GM18907 (cell line): ENCODE results near the gene MEPCE.
"Not testable (repeated sequence)": the region's sequence is repeated elsewhere in the genome, so short reads cannot be mapped to it uniquely, and the experiment has no call there.

Source experiments
- ATAC-seq: cut with Tn5 transposase; IDR thresholded peaks from one replicate; pipeline ENCODE4 v1.9.1; 2021; ENCODE audit warnings: mild to moderate bottlenecking, moderate library complexity; ENCODE audit not compliant: unreplicated experiment

MEPCE gene

GRCh38 chr7:100429637-100430492 is at the start of gene MEPCE:
TSS of gene MEPCE (plus strand) at chr7:100429831. CDS start at chr7:100430019, 188 bp downstream.
- peak; percentile 45 for ATAC-seq

DNA sequence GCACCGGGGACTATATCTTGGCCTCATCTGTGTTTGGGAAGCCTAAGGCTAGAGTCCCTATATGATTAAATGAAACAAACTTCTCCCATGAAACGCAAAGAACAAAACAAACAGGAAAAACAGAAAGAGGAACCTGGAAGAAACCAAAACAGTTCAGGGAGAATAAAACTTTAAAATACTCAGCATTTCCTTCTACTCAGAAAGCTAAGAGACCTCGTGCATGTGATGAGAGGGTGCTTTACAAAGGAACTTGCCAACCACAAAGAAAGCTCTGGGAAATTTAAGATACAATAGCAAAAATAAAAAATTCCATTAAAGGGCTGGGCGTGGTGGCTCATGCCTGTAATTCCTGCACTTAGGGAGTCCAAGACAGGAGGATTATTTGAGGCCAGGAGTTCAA is 49.4 kb upstream of the MEPCE start:
- no peak for ATAC-seq

DNA sequence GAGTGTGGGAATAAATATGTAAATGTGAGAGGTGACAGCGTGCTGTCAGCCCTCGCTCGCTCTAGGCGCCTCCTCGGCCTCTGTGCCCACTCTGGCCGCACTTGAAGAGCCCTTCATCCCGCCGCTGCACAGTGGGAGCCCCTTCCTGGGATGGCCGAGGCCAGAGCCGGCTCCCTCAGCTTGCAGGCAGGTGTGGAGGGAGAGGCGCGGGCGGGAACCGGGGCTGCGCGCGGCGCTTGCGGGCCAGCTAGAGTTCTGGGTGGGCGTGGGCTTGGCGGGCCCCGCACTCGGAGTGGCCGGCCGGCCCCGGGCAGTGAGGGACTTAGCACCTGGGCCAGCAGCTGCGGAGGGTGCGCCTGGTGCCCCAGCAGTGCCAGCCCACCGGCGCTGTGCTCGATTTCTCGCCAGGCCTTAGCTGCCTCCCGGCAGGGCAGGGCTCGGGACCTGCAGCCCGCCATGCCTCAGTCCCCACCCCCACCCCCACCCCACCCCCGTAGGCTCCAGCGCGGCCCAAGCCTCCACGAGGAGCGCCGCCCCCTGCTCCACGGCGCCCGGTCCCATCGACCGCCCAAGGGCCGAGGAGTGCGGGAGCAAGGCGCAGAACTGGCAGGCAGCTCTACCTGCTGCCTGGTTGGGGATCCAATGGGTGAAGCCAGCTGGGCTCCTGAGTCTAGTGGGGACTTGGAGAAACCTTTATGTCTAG is 47.9 kb upstream of the MEPCE start:
- ATAC-seq = not testable (repeated sequence)

GRCh38 chr7:100382234-100382853 is 47.3 kb upstream of the MEPCE start:
- not testable (repeated sequence) for ATAC-seq

DNA sequence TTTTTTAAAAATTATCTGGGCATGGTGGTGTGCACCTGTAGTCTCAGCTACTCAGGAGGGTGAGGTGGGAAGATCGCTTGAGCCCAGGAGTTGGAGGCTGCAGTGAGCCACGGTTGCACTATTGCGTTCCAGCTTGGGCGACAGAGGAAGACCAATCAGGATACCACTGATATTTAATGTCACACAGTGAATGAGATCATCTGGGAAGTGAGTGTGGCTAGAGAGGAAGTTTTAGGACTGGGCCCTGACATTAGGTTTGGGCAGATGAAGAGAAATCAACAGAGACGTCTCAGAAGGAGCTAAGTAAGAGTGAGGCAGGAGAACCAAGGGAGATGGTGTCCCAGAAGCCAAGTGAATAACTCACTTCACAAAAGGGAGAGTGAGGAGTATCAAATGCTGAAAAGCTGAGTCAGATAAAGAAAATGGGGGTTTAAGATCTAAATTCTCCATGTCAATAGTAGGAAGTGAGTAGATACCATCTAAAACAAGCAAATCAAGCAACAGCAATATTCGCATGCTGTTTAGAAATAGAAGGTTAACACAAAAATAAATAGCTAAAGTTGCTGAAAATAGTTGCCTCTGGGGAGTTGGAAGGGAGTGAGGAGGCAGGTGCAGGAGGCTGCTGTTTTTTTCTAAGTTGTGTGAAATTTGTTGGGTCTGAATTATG is 44.9 kb upstream of the MEPCE start:
- ATAC-seq = no peak

DNA sequence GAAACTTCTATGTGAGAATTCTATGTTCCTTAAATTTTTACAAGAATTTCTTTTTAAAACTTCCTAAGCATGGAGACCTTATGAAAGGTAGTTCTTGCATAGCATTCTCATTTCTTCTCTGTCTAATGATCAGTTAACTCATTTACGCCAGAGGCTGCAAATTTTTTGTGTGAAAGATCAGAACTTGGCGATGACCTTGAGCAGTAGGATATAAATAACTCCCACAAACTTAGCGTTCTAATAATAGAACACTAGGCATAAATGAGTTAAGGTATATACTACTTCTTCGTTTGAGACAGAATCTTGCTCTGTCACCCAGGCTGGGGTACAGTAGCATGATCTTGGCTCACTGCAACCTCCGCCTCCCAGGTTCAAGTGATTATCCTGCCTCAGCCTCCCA is 42.7 kb upstream of the MEPCE start:
- no peak for ATAC-seq

DNA sequence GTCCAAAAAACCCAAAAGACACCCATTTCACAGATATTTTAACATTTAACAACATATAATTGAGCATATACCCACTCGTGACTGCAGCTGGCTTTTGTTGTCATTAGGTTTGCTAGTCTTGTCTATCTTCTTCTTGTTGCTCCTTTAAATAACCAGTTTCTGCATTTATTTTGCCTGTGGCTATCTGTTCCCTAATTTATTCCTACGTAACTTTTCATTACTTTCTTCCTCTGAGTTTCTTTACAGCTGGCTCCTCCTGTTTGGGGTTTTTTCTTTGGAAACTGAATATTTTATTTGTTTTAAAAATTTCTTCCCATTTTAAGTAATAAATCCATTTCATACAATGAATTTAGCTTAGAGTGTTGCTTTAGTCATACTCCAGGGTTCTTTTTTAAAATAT is 41.9 kb upstream of the MEPCE start:
- ATAC-seq = no peak

DNA sequence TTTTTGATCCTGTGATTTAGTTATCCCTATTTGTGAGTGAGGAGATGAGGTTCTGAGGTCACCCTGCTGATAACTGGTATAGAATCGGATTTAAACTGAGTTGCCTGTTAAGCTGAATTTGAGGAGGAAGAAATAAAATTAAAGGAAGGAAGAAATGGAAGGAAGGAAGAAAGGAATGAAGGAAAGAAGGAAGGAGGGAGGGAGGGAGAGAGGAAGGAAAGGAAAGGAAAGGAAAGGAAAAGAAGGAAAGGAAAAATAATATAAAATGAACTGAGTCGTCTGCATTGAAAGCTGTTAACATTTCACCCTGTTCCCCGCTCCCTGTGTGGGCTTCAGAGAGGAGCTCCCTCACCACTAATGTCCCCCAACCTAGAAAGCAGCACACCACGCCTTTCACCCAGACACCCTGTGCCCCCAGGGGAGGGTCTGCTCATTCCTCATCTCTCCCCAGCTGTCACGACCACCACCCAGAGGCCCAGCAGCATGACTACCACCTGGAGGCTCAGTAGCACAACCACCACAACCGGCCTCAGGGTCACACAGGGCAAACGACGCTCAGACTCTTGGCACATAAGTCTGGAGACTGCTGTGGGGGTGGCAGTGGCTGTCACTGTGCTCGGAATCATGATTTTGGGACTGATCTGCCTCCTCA is 40.1 kb upstream of the MEPCE start:
- no peak for ATAC-seq

GRCh38 chr7:100390286-100391009 is 39.2 kb upstream of the MEPCE start:
- ATAC-seq = no peak

DNA sequence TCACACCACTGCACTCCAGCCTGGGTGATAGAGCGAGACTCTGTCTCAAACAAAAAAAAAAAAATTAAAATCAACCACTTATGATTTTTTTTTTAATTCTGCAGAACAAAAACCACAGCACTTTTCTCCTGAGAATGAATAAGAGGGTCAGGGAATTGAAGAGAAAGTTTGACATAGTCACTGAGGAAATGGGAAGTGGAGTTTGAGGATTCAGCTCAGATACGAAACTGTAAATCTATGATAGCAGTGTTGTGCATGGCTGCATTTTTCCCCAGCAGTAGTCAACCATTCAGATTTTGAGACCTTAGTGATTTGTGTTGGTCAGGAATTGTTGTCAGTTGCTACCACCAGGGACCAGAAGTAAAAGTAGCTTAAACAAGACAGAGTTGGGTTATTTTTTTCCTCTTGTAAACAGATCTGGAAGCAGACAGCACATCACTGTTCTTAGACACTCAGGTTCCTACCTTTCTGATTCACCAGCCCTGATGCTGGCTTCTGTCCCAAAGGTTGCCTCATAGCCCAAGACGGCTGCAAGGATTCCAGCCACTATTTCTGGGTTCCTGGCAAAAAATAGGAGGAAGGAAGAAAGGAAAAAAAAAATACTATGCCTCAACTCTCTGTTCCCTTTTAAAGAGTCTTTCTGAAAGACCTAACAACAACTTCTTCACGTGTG is 36.3 kb upstream of the MEPCE start:
- ATAC-seq = no peak

- no peak for ATAC-seq
These were observed 35.6 kb upstream of the MEPCE start for GRCh38 chr7:100394077-100394476.

DNA sequence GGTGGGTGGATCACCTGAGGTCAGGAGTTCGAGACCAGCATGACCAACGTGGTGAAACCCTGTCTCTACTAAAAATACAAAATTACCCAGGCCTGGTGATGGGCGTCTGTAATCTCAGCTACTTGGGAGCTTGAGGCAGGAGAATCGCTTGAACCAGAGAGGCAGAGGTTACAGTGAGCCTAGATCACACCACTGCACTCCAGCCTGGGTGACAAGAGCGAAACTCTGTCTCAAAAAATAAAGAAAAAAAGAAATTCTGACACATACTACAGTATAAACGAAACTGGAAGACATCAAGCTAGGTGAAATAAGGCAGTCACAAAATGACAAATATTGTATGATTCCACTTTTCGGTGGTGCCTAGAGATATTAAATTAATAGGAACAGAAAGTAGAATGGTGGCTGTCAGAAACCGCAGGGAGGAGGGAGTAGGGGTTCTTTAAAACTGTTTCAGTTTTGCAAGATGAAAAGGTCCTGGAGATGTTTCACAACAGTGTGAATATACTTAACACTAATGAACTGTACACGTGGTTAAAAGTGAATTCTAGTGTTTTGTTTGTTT is 33.1 kb upstream of the MEPCE start:
- peak; percentile 76 for ATAC-seq

GRCh38 chr7:100397315-100398081 is 32.1 kb upstream of the MEPCE start:
- no peak for ATAC-seq

GRCh38 chr7:100398239-100398638 is 31.4 kb upstream of the MEPCE start:
- no peak for ATAC-seq

GRCh38 chr7:100400041-100400440 is 29.6 kb upstream of the MEPCE start:
- ATAC-seq = no peak

GRCh38 chr7:100400656-100401055 is 29.0 kb upstream of the MEPCE start:
- ATAC-seq = no peak

DNA sequence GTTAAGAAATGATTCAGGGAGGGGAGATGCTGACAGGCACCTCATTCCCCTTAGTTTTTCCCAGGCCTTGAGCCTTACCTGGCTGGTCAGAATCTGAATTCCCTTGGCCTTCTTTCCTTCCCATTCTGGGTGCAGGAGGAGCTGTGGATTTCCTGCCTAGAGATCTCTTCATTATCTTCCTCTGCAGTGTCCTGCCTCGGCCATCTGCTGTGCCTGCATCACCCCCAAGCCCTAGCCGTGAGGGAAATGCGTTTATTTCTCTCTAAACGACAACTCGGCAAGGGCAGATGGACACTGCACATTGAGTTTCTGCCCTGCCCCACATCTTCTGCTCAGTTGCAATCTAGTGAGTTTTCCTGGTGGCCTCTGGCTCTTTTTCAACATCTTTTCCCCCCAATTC is 27.8 kb upstream of the MEPCE start:
- ATAC-seq = no peak

DNA sequence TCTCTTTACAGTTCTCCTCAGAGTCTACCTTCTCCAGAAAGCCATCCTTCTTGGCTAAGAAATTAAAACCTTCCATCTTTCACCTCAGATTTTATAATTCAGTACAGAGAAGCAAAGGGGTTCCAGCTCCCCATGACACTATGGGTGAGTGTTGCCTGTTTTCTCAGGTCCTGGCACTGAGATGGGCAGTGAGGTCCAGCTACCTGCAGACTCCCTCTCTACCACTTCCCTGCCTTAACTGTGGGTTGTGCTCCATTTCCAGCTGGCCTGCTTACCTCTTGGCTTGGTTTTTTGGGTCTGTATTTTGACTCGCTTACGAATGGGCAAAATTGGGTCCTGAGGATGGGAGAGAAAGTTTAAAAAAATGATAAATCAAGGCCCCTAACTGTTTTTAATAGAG is 27.4 kb upstream of the MEPCE start:
- ATAC-seq = no peak
